ENCODE results near the gene FAIM2. TPM values are rescaled to one million over a fixed set of nuclear protein-coding genes. Genes with fewer than 3 reads are reported as not detected.

FAIM2 gene
- total and polyA plus RNA-seq, 10 of the 15 experiments (the other 5 are each of a cell fraction or from before 2014, with no cell fraction given): not detected

DNA sequence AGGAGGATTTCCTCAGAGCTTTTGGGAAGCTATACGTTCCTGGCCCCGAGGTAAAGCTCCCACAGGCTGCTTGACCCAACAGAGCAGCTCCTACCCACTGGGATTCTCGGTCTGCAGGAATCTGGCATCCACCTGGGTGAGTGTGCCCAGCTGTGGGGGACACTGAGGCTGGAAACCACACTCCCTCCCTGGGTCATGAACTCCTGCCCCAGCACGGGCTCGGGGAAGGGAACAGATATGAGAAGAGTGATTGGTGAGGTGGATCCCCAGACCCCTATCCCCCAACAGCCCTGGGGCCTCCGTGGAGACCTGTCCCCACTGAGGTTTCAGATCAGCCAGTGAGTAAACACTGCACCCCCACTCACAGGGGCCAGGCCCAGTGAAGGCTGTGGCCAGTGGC lies 3.3 kb downstream of the FAIM2 start:
- in situ Hi-C loops (cut with MboI) (no loop called here), intact Hi-C loops (cut with micrococcal nuclease; ENCODE audit: unreplicated experiment) (no loop called here)
- H3K4me3 ChIP-seq: no peak overlapping the region
- RAD21 ChIA-PET (ENCODE audit: unreplicated experiment): no interaction called here
- CTCF ChIA-PET: interaction anchor here (1.4 kb wide), 1 partner anchor 46 kb away, joined by 5 read pairs; no protein-coding TSS in a partner anchor
- no peaks in the 10 kb centered on the region for H3K4me1 ChIP-seq (ENCODE audit: control insufficient read depth, insufficient read depth, low read length)
- no peak overlapping the region for H3K9ac ChIP-seq (ENCODE audit: control insufficient read depth, insufficient read depth, low read length)
- POLR2A ChIA-PET: no interaction called here
- no TSS peak for BruUV-seq (replicated peaks)
- no peak overlapping the region for H3K27ac ChIP-seq (ENCODE audit: control insufficient read depth, insufficient read depth)
- no peak for TF ChIP-seq KAT2A (conservative IDR thresholded peaks at IDR 0.05; ENCODE audit: control insufficient read depth, low read depth, low read length)
- TF ChIP-seq, protein P1, sequence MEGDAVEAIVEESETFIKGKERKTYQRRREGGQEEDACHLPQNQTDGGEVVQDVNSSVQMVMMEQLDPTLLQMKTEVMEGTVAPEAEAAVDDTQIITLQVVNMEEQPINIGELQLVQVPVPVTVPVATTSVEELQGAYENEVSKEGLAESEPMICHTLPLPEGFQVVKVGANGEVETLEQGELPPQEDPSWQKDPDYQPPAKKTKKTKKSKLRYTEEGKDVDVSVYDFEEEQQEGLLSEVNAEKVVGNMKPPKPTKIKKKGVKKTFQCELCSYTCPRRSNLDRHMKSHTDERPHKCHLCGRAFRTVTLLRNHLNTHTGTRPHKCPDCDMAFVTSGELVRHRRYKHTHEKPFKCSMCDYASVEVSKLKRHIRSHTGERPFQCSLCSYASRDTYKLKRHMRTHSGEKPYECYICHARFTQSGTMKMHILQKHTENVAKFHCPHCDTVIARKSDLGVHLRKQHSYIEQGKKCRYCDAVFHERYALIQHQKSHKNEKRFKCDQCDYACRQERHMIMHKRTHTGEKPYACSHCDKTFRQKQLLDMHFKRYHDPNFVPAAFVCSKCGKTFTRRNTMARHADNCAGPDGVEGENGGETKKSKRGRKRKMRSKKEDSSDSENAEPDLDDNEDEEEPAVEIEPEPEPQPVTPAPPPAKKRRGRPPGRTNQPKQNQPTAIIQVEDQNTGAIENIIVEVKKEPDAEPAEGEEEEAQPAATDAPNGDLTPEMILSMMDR (IDR thresholded peaks at IDR 0.05 in 2 of 3, conservative IDR thresholded peaks at IDR 0.05 in 1 of 3; ENCODE audit: control insufficient read depth in 2 of 3, extremely low read depth in 1 of 3, insufficient read depth in 1 of 3, low read depth in 3 of 3, low read length in 3 of 3): no peak
- no peak for TF ChIP-seq MEF2B (IDR thresholded peaks at IDR 0.05; ENCODE audit: partially characterized antibody, poor library complexity, severe bottlenecking)
- no peak for TF ChIP-seq JUND (IDR thresholded peaks at IDR 0.05; ENCODE audit: low read depth, low read length)
- no peak overlapping the region for H3K4me2 ChIP-seq (ENCODE audit: control insufficient read depth, insufficient read depth)
- no peaks in the 10 kb centered on the region for H3K9me3 ChIP-seq (replicated peaks; ENCODE audit: control insufficient read depth, insufficient read depth, low read length)
- 28% methylated on average over 6 of the region's 6 CpGs for WGBS (ENCODE audit: insufficient coverage, insufficient replicate concordance, low lambda C conversion rate, missing lambda C conversion rate)
- no peaks in the 10 kb centered on the region for H3K79me2 ChIP-seq (ENCODE audit: control insufficient read depth, insufficient read depth, low read length)
- no peaks in the 10 kb centered on the region for H4K20me1 ChIP-seq (ENCODE audit: control insufficient read depth, insufficient read depth)
- DNase-seq (ENCODE audit: low read depth, low spot score) (no peak), ATAC-seq (no peak), FAIRE-seq (no peak)
- no peak overlapping the region for H2AFZ ChIP-seq (ENCODE audit: control insufficient read depth, low read depth, low read length)
- H3K36me3 ChIP-seq (ENCODE audit: control insufficient read depth in 2 of 2, insufficient read depth in 2 of 2, low read length in 1 of 2): no peaks in the 10 kb centered on the region
- peaks cover 7 to 10% of the 10 kb centered on the region in 2 experiments for H3K27me3 ChIP-seq (replicated peaks in 1 of 2; ENCODE audit: control insufficient read depth in 2 of 2, insufficient read depth in 2 of 2, low read length in 1 of 2)
- SMC1A ChIA-PET (ENCODE audit: uncharacterized antibody, unreplicated experiment): no interaction called here

DNA sequence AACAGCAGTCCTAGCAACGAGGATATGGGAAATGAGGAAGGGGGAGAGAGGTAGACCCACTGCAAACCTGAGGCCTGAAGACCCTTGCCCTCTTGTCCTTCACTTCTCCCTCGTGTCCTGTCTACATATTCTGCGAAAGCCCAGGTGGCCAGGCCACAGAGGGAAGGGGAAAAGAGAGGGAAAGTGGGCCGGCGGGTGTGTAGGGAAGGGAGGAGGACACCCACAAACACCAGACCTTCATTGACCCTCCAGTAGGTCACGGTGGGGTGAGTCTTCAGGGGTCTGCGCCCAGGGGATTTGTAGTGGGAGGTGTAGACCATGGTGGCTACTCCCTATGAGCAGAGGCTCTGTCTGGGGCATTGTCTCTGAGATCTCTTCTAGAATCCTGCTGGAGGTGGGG lies 3.8 kb downstream of the FAIM2 start:
- Histone ChIP-seq H2AFZ (ENCODE audit: control insufficient read depth, low read depth, low read length) (no peak overlapping the region), H3K27me3 (replicated peaks in 1 of 2; ENCODE audit: control insufficient read depth in 2 of 2, insufficient read depth in 2 of 2, low read length in 1 of 2) (peaks cover 7 to 10% of the 10 kb centered on the region in 2 experiments), H3K4me1 (ENCODE audit: control insufficient read depth, insufficient read depth, low read length) (no peaks in the 10 kb centered on the region), H3K4me3 (no peak overlapping the region), H3K9ac (ENCODE audit: control insufficient read depth, insufficient read depth, low read length) (no peak overlapping the region), H3K27ac (ENCODE audit: control insufficient read depth, insufficient read depth) (no peak overlapping the region), H3K36me3 (ENCODE audit: control insufficient read depth in 2 of 2, insufficient read depth in 2 of 2, low read length in 1 of 2) (no peaks in the 10 kb centered on the region), H3K79me2 (ENCODE audit: control insufficient read depth, insufficient read depth, low read length) (no peaks in the 10 kb centered on the region), H4K20me1 (ENCODE audit: control insufficient read depth, insufficient read depth) (no peaks in the 10 kb centered on the region), H3K4me2 (ENCODE audit: control insufficient read depth, insufficient read depth) (no peak overlapping the region), H3K9me3 (replicated peaks; ENCODE audit: control insufficient read depth, insufficient read depth, low read length) (no peaks in the 10 kb centered on the region)
- ChIA-PET POLR2A (no interaction called here), CTCF (no interaction called here), RAD21 (ENCODE audit: unreplicated experiment) (no interaction called here), SMC1A (ENCODE audit: uncharacterized antibody, unreplicated experiment) (no interaction called here)
- in situ Hi-C loops (cut with MboI): no loop called here
- no TSS peak for BruUV-seq (replicated peaks)
- ATAC-seq (no peak), DNase-seq (ENCODE audit: low read depth, low spot score) (no peak), FAIRE-seq (no peak)
- TF ChIP-seq PAX5 (IDR thresholded peaks at IDR 0.05; ENCODE audit: borderline replicate concordance, low read depth, low read length) (no peak), ZNF207 (IDR thresholded peaks at IDR 0.05; ENCODE audit: borderline replicate concordance) (no peak), POLR2A (IDR thresholded peaks at IDR 0.05; ENCODE audit: low read depth, low read length) (no peak)
- intact Hi-C loops (cut with micrococcal nuclease; ENCODE audit: unreplicated experiment): no loop called here
- 29% methylated on average over 7 of the region's 7 CpGs for WGBS (ENCODE audit: insufficient coverage, insufficient replicate concordance, low lambda C conversion rate, missing lambda C conversion rate)

Data from GM12878 (cell line).